Tibial nerve (tissue), 4 donors: ENCODE data around the gene SLC27A2. TPM values are rescaled to one million over a fixed set of nuclear protein-coding genes. Genes with fewer than 3 reads are reported as not detected.

Experiments used
- DNase-seq, 2 donors: peaks; one replicate each; pipeline ENCODE4 v3.0.0-alpha.2; 2019; ENCODE audit warnings: low spot score in 2 of 2
- H3K27ac ChIP-seq, 4 donors: fragments of 200-600 bp; sonication (generic) in 3 of 4; one replicate each; pipeline ENCODE4 v1.5.1; 2017 to 2019; ENCODE audit warnings: mild to moderate bottlenecking in 1 of 4
- H3K27me3 ChIP-seq, 2 donors: fragments of 200-600 bp; sonication (generic) in 1 of 2; one replicate each; pipeline versions ENCODE4 v1.5.1 to v1.6.0; 2017 to 2019
- H3K36me3 ChIP-seq, 3 donors: fragments of 200-600 bp; sonication (generic); one replicate each; pipeline ENCODE4 v1.5.1; 2018 to 2019
- H3K4me1 ChIP-seq, 4 donors: fragments of 200-600 bp; sonication (generic) in 3 of 4; one replicate each; pipeline ENCODE4 v1.5.1; 2017 to 2019
- H3K4me3 ChIP-seq, 4 donors: fragments of 200-600 bp; sonication (generic) in 3 of 4; one replicate each; pipeline ENCODE4 v1.5.1; 2017 to 2019; ENCODE audit warnings: mild to moderate bottlenecking in 1 of 4, moderate library complexity in 1 of 4
- H3K9me3 ChIP-seq, 4 donors: fragments of 200-600 bp; sonication (generic) in 3 of 4; one replicate each; pipeline ENCODE4 v1.5.1; 2017 to 2019
- EP300 ChIP-seq, 2 donors: sonication (generic); formaldehyde crosslinking; IDR thresholded peaks; one replicate each; pipeline ENCODE4 v1.6.1; 2017; ENCODE audit warnings: antibody characterized with exemption in 2 of 2, mild to moderate bottlenecking in 1 of 2
- POLR2A ChIP-seq, 2 donors: fragments of 450-650 bp; IDR thresholded peaks; one replicate each; pipeline ENCODE4 v1.6.1; 2017; ENCODE audit warnings: antibody characterized with exemption in 2 of 2, mild to moderate bottlenecking in 2 of 2, moderate library complexity in 2 of 2
- WGBS, 2 donors: methylation state at CpG; one replicate each; pipeline ENCODE4 v1.1.5; 2018; 5-methylcytosine and 5-hydroxymethylcytosine counted together
- total RNA-seq, 4 donors: library from RNA; depleted of rRNA; stranded (reverse); fragments of >200 nt; gene quantifications; one replicate each; pipeline ENCODE4 v1.1.0, GENCODE V29; 2016
- TF ChIP-seq, protein P1 (sequence below), 5 experiments: fragments of 200-600 bp in 3 of 5; fragments of 450-650 bp in 2 of 5; sonication (generic) in 3 of 5; IDR thresholded peaks; one replicate each; pipeline ENCODE4 v1.5.1; 2016 to 2019; ENCODE audit warnings: antibody characterized with exemption in 5 of 5, mild to moderate bottlenecking in 3 of 5, moderate library complexity in 2 of 5

SLC27A2 gene
- total RNA-seq, 4 donors from 2014 or later, result 0.21 to 0.22 TPM; not detected in 2

DNA sequence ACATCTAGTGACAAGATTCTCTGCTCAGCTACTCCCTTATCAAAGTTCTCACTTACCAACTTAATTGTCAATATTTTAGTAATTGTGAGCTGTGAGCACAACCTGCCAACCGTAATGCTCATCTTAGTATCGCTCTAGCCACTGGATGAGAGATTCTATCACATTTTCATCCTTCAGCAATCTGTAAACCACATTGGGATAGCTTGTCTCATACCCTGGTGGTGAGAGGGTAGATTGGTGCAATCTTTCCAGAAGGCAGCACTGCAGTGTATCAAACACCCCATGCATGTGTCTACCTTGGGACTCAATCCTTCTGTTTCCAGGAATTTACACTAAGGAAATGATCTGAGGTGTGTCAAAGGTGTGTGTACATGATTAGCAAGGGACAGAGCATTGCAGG is 44.1 kb upstream of the SLC27A2 start:
- TF ChIP-seq EP300 (IDR thresholded peaks at IDR 0.05) (no peak), POLR2A (IDR thresholded peaks at IDR 0.05) (no peak)
- TF ChIP-seq, protein P1, sequence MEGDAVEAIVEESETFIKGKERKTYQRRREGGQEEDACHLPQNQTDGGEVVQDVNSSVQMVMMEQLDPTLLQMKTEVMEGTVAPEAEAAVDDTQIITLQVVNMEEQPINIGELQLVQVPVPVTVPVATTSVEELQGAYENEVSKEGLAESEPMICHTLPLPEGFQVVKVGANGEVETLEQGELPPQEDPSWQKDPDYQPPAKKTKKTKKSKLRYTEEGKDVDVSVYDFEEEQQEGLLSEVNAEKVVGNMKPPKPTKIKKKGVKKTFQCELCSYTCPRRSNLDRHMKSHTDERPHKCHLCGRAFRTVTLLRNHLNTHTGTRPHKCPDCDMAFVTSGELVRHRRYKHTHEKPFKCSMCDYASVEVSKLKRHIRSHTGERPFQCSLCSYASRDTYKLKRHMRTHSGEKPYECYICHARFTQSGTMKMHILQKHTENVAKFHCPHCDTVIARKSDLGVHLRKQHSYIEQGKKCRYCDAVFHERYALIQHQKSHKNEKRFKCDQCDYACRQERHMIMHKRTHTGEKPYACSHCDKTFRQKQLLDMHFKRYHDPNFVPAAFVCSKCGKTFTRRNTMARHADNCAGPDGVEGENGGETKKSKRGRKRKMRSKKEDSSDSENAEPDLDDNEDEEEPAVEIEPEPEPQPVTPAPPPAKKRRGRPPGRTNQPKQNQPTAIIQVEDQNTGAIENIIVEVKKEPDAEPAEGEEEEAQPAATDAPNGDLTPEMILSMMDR (IDR thresholded peaks at IDR 0.05), result no peak
- Histone ChIP-seq H3K9me3 (no peaks in the 10 kb centered on the region), H3K36me3 (no peaks in the 10 kb centered on the region), H3K27me3 (no peaks in the 10 kb centered on the region), H3K4me3 (no peak overlapping the region), H3K27ac (no peak overlapping the region), H3K4me1 (peaks cover 0 to 4% (median 0%) of the 10 kb centered on the region in 4 donors)
- no peak for DNase-seq
- 92 to 97% methylated on average over 2 of the region's 2 CpGs for WGBS, 2 donors

DNA sequence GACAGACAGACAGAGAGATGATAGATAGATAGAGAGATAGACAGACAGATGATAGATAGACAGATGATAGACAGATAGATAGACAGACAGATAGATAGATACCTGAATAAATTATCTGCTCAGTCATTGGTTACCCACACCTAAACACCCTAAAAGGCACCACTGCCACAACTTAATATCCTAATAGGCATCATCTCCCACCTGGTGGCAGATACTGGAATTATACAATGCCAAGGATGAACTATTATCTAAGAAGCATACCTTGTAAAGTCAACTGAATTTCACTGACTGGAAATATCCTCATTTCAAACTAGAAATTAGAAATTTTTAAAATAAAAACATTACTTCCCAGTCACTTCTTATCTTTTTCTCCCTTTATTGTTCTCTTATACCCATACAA is 43.6 kb upstream of the SLC27A2 start:
- Histone ChIP-seq H3K36me3 (no peaks in the 10 kb centered on the region), H3K4me3 (no peak overlapping the region), H3K27ac (no peak overlapping the region), H3K9me3 (no peaks in the 10 kb centered on the region), H3K4me1 (peaks cover 0 to 4% (median 0%) of the 10 kb centered on the region in 4 donors), H3K27me3 (no peaks in the 10 kb centered on the region)
- TF ChIP-seq, protein P1 (IDR thresholded peaks at IDR 0.05), result no peak
- no peak for TF ChIP-seq POLR2A (IDR thresholded peaks at IDR 0.05)
- no peak for TF ChIP-seq EP300 (IDR thresholded peaks at IDR 0.05)
- no peak for DNase-seq

DNA sequence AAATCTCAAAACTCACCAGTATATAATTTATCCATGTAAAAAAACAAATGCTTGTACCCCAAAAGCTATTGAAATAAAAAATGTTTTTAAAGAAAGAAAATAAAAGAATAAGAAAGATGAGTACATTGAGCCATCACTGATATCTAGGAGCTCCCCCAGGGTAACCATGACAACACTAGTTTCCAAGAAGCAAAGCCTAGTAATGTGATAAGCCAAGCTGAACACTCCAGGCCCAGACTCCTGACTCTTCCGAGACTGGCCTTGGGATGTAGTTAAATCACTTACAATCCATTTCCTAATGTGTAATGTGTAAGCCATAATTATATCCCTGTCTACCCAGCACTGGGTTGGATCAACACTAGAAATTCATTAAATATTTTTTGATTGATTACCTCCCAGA is 41.9 kb upstream of the SLC27A2 start:
- Histone ChIP-seq H3K27ac (no peak overlapping the region), H3K27me3 (no peaks in the 10 kb centered on the region), H3K4me1 (peaks cover 0 to 1% (median 0%) of the 10 kb centered on the region in 4 donors), H3K4me3 (no peak overlapping the region), H3K9me3 (no peaks in the 10 kb centered on the region), H3K36me3 (no peaks in the 10 kb centered on the region)
- 0% methylated on average over 1 of the region's 1 CpG for WGBS, 2 donors
- no peak for DNase-seq
- TF ChIP-seq POLR2A (IDR thresholded peaks at IDR 0.05) (no peak), EP300 (IDR thresholded peaks at IDR 0.05) (no peak)
- TF ChIP-seq, protein P1 (IDR thresholded peaks at IDR 0.05), result no peak

DNA sequence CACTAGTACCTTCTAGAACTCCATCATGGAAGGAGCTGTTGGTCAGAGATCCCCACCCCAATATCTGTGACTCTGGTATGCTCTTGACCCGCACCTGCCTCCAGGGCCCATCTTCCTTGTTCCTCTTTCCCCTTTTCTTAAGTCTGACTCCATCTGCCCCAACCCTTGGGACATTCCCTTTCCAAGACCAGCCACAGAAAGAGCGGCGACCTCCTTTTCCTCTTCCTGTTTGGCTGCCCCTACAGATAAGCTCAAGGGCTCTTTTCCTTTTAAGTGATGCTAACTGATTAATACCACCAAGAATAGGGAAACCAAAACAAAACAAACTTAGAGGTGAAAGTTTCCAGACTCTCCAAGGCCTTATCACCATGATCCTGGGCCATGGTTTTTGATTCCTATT is 41.0 kb upstream of the SLC27A2 start:
- 76 to 89% methylated on average over 3 of the region's 3 CpGs for WGBS, 2 donors

DNA sequence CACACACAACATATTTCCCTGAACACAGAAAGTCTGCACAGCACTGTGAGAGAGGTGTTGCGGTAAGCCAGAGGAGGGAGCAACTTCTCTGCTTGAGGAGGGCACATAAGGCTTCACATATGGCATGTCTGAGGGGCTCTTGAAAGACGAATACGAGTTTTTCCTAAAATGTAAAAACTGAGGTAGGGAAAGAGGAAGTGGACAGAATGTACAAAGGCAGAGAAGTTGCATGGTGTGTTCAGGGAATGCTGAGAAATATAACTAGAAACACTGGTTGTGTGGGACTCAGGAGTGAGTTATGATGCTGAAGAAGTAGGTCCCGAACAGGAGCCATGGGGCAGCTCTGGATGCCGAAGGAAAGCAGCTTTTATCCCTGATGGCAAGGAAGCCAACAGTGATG is 40.1 kb upstream of the SLC27A2 start:
- Histone ChIP-seq H3K27me3 (no peaks in the 10 kb centered on the region), H3K4me3 (no peak overlapping the region), H3K4me1 (peaks cover 0 to 6% (median 0%) of the 10 kb centered on the region in 4 donors), H3K9me3 (no peaks in the 10 kb centered on the region), H3K27ac (no peak overlapping the region), H3K36me3 (no peaks in the 10 kb centered on the region)
- TF ChIP-seq EP300 (IDR thresholded peaks at IDR 0.05) (no peak), POLR2A (IDR thresholded peaks at IDR 0.05) (no peak)
- TF ChIP-seq, protein P1 (IDR thresholded peaks at IDR 0.05), result no peak
- 78 to 87% methylated on average over 5 of the region's 5 CpGs for WGBS, 2 donors
- DNase-seq, result no peak

More for the DNA sequence above, 41.0 kb upstream of the SLC27A2 start:
- H3K27ac ChIP-seq, result no peak overlapping the region
- peaks cover 0 to 6% (median 0%) of the 10 kb centered on the region in 4 donors for H3K4me1 ChIP-seq
- H3K4me3 ChIP-seq, result no peak overlapping the region
- no peaks in the 10 kb centered on the region for H3K36me3 ChIP-seq
- TF ChIP-seq, protein P1 (IDR thresholded peaks at IDR 0.05), result no peak
- TF ChIP-seq EP300 (IDR thresholded peaks at IDR 0.05) (no peak), POLR2A (IDR thresholded peaks at IDR 0.05) (no peak)
- DNase-seq, result no peak
- no peaks in the 10 kb centered on the region for H3K9me3 ChIP-seq
- no peaks in the 10 kb centered on the region for H3K27me3 ChIP-seq
